ENCODE data around the gene CPTP.
A peak's percentile ranks its signal among the peaks of the same experiment; 100 is the strongest.

The CPTP gene

GRCh38 chr1:1371364-1371745 is 46.8 kb downstream of the CPTP start:
- no peak for DNase-seq

DNA sequence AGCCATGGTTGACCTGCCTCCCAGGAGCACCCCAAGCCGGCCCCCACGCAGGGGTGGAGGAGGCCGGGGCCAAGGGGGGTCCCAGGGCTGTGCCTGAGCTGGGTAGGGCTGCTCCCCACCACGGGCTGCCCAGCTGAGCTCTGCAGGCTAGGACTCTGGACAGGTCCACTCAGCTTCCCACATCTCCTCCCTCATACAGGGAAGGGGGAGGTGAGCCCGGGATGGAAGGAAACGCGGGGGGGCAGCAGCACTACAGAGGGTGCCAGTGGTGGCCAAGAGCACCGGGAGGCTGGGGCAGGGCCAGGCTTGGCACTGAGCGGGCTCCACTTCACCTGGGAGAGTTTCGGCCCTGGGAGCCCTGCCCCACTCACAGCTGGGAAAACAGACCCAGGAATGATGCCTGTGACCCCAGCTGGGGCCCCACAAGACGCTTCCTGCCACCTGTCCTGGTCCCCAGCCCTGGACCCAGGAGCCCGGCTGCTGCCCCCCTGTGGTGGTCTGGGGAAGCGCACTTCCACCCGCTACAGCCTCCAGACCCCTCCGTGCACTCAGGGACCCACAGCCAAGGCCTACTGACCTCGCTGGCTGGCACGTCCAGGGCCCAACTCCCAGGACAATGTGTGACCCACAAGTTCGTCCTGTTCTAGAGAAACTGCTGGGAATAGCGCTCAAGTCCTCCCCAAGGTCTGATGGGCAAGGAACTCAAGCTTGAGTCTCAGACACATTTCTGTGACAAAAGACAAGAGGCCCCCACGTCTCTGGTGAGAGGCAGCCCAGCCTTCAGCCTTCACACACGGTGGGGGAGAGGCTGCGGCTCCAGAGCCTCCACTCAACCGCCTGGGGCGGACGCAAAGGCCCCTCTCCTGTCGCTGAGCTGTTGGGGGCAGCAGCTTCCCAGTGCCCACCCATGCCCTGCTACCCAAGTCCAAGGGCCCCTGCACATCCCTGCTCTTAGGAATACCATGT is 47.4 kb downstream of the CPTP start:
- DNase-seq: no peak

DNA sequence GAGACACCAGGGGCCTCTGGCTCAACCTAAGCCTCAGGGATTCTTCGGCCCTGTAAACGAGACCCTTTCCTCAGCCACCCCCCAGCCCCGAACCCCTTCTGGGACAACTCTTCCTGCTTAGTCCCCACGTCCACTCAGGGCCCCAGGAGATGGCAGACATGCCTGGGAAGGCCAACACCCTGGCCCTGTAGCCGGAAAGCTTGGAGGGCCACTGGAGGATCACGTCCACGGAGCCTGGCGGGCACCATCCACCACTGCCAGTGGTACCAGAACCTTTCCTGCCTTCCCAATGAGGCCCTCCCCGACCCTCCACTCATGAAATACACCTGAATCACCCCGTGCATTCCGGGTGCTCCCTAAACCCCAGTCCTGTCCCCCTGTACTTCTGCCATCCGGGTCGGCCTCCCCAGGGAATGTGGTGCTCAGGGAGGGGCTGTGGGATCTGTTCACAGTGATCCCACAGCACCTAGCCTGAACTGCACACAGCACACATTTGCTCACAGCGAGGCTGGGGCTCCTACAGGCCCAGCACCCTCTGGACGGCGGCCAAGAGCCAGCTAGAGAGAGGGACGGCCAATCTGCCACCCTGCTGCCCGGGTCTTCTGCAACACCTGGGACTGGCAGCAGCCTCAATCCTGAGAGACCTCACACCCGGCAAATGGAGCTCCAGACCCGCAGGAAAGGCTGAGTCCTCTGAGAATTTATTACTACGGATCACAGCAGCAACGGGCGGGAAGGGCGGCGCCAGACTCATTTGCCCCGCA is 48.6 kb downstream of the CPTP start:
- no peak for DNase-seq

DNA sequence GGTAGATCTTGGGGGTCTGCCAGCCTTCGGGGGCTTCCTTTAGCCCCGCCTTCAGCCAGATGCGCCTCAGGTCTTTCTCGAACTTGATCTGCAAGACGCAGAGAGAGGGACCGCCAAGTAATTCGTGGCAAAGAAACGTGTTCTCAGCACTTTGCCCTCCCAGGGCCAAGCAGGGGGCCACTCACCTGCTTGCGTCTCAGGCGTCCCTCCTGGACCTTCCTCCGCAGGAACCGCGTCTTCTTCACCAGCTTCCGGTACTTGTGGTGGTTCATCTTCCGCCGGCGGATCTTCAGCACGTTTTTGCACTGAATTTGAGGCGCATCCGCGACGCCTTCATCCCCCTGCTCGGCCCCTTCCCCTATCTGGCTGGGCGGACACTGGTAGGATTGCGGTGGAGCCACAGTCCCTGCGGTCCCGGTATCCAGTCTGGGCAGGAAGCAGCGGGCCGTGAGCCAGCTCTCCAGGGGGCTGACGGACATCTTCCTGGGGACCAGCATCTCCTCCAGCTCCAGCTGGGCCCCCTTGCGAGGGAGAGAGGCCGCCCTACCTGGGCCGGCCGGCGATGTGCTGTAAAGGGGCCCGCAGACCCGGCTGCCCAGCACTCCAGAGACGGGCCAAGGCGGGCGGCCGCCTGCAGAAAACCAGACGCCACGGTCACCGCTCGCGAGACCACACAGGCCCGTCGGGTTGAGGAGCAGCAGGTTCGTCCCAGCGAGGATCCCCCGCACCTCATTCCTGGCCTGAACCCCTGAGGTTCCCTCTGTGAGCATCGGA is 49.4 kb downstream of the CPTP start:
- no peak for DNase-seq

DNA sequence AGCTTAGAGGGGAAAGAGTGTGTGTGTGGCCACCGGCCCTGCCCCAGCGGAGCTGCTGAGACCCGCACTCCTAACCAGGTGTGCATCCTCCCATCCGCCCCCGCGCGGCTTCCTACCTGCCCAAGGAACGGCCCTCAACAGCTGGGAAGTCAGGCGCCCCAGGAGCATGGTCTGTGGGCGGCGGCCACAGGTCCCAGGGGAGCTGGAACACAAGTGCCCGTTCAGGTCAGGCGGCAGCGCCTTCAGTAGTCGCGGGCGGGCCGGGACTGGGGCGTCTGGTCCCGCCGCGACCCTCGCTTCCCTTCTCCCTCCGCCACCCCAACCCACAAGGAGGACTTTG is 50.0 kb downstream of the CPTP start:
- no peak for DNase-seq

DNA sequence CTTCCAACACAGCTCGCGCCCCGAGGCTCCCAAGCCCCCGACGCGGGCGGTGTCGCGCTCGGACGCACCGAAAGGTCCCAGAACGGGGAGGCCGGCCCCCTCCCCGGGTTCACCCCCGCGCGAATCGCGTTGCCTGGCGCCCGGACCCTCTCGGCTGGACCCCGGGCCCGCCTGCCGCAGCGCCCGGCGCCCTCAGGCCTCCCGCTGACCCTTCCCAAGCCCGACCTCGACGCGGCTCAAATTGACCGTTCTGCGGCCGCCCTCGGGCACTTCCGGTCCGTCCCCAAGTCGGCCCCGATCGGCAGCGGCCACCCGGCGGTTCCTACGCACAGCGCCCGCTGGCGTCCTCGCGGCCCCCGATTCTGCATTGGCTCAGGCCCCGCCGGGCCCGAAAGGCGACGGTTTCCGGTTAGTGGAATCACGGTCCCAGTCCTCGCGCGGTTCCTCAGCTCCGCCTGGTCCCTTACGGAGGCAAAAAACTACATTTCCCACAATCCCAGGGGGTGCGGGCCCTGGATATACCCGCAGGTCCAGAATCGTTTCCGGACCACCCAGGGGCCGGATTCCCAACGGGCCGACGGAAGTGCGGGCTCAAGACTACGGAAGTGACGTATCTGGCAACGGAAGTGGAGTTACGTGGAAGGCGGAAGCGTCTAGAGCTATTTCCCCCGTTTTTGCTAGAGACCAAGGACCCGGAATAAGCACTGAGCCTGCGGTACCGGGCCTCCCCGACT is 50.5 kb downstream of the CPTP start, which contains the start of gene AURKAIP1:
Gene AURKAIP1 (minus strand): TSS at position 279 of the 734 bp plus-strand sequence. CDS start 451 bp downstream, outside the sequence.
- DNase-seq: peak; percentile 98

- DNase-seq: no peak
Observed at GRCh38 chr1:1376551-1377226, 52.1 kb downstream of the CPTP start.

DNA sequence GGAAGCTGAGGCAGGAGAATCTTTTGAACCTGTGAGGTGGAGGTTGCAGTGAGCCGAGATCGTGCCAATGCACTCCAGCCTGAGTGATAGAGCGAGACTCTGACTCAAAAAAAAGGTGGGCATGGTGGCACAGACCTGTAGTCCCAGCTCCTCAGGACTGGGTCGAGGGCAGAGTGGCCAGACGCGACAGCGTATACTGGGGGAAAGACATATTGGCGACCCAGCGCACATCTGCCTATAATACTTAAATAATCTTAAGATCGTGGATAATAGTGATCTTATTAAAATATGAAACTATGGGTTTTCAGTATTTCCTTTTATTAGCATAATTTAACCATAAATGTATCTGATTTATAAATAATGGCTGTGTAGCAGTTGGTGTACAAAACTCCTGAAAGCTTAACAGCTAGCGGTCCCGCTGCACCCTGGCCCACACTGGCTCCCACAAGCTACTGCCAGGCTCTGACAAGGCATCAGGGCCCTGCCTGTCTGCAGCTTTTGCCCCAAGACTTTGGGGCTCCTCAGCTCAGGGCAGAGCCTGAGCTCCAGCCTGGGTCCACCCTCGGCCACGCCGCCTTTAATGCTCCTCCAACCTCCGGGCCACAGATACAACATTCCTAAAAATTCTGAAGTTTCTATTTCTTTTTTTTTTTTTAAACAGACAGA is 53.1 kb downstream of the CPTP start:
- no peak for DNase-seq
